D721Med (cell line): ENCODE data around the gene TSPAN9.

Experiments
- DNase-seq: peaks from one replicate; pipeline ENCODE4 v3.0.0; 2011; ENCODE audit warnings: low spot score; ENCODE audit not compliant: insufficient read length
- FAIRE-seq: peaks from 2 replicates; lab custom pipeline; 2011; peaks lifted over from hg19 to GRCh38; lab: Jason Lieb, UNC
- CTCF ChIP-seq: IDR thresholded peaks from 2 replicates; pipeline ENCODE4 v1.5.1; 2012; ENCODE audit warnings: mild to moderate bottlenecking, control low read depth; ENCODE audit not compliant: insufficient read depth; ENCODE audit errors: missing control alignments

Gene TSPAN9

GRCh38 chr12:3216726-3217682, 139.8 kb downstream of the TSPAN9 start:
- no peak for DNase-seq
- TF ChIP-seq CTCF, result no peak
- no peak for FAIRE-seq

- no peak for DNase-seq
- TF ChIP-seq CTCF, result no peak
- FAIRE-seq, result no peak
Measured at GRCh38 chr12:3217683-3218079, 140.5 kb downstream of the TSPAN9 start.

GRCh38 chr12:3218228-3219171, 141.3 kb downstream of the TSPAN9 start:
- FAIRE-seq, result no peak
- DNase-seq, result peak; percentile 64
- no peak for TF ChIP-seq CTCF

GRCh38 chr12:3219233-3219632, 142.1 kb downstream of the TSPAN9 start:
- no peak for FAIRE-seq
- no peak for TF ChIP-seq CTCF
- no peak for DNase-seq

GRCh38 chr12:3220382-3221321, 143.5 kb downstream of the TSPAN9 start:
- DNase-seq, result no peak
- FAIRE-seq, result no peak
- TF ChIP-seq CTCF, result no peak

GRCh38 chr12:3222306-3222705, 145.1 kb downstream of the TSPAN9 start:
- no peak for TF ChIP-seq CTCF
- DNase-seq (no peak), FAIRE-seq (no peak)
